ENCODE results near the gene TOB1. TPM values are rescaled to one million over a fixed set of nuclear protein-coding genes. Genes with fewer than 3 reads are reported as not detected.

Gene TOB1
- total RNA-seq, 4 donors from 2014 or later: 26.7 to 34.4 (median 31.0) TPM

DNA sequence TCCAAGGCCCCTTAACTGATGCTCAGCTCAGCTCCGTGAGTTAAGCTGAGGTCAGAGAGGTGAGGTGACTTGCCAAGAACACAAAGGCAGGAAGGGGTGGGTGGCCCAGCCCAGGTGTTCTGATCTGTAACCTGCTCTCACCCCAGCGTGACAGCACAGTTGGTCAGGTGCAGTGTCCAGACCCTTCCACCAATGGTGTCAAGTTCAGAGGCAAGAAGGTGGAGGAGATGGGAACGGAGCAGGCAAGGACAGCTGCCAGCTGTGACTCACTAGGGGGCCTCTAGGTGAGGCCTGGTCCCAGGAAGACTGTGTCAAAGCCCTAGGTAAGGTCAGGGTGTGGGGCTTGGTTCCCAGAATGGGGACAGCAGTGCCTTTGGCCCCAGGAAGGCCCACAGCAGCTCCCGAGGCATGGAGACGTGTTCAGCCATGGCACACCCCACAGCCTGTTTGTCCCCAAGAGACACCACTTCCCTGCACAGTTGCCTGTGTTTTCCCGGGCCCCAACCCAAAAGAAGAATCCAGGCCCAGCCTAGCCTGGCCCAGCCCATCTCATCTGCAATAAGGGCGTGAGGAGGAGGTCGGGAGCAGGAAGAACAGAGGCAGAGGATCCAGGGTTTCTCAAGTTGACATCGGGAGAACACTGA lies 23.5 kb downstream of the TOB1 start:
- Histone ChIP-seq H3K4me1 (peaks cover 0 to 8% (median 7%) of the 10 kb centered on the region in 4 donors), H3K27ac (replicated peaks in 1 of 4) (no peak overlapping the region), H3K4me3 (no peak overlapping the region), H3K27me3 (no peaks in the 10 kb centered on the region), H3K9me3 (no peaks in the 10 kb centered on the region), H3K36me3 (no peaks in the 10 kb centered on the region)
- intact Hi-C loops (cut with DNase I): loop anchor here (2.0 to 10.0 kb wide), 3 partner anchors 58 to 358 kb away; partner anchors contain the start of gene SPATA20
- DNase-seq (ENCODE audit: extremely low spot score): no peak
- TF ChIP-seq POLR2A (IDR thresholded peaks at IDR 0.05; ENCODE audit: low read depth): no peak
- TF ChIP-seq, protein P1, sequence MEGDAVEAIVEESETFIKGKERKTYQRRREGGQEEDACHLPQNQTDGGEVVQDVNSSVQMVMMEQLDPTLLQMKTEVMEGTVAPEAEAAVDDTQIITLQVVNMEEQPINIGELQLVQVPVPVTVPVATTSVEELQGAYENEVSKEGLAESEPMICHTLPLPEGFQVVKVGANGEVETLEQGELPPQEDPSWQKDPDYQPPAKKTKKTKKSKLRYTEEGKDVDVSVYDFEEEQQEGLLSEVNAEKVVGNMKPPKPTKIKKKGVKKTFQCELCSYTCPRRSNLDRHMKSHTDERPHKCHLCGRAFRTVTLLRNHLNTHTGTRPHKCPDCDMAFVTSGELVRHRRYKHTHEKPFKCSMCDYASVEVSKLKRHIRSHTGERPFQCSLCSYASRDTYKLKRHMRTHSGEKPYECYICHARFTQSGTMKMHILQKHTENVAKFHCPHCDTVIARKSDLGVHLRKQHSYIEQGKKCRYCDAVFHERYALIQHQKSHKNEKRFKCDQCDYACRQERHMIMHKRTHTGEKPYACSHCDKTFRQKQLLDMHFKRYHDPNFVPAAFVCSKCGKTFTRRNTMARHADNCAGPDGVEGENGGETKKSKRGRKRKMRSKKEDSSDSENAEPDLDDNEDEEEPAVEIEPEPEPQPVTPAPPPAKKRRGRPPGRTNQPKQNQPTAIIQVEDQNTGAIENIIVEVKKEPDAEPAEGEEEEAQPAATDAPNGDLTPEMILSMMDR (IDR thresholded peaks at IDR 0.05): no peak
- TF ChIP-seq POLR2AphosphoS5 (IDR thresholded peaks at IDR 0.05): no peak
- no peak for TF ChIP-seq EP300 (IDR thresholded peaks at IDR 0.05)
- 70% methylated on average over 6 of the region's 9 CpGs for WGBS

DNA sequence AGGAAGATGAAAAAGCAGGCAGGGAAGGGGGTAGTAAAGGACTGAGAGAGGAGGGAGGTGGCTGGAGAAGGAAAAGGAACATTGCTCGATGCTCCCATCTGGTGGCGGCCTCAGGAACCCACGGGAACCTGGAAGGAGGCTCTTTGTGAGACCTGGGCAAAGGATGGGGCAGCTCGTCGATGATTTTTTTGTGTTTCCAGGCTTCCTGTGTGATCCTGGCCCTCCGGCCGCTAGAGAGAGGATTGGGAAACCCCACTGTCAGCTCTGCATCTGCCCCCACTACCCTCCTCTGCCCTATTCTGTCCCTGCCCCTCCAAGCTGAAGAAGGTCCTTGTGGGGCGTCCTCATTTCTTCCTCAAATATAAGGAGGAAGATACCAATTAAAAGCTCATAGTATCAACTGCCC lies 24.2 kb downstream of the TOB1 start:
- TF ChIP-seq POLR2AphosphoS5 (IDR thresholded peaks at IDR 0.05) (no peak), EP300 (IDR thresholded peaks at IDR 0.05) (no peak)
- TF ChIP-seq, protein P1 (IDR thresholded peaks at IDR 0.05): peak; percentile 81 to 86 (median 85)
- DNase-seq (ENCODE audit: extremely low spot score): no peak

DNA sequence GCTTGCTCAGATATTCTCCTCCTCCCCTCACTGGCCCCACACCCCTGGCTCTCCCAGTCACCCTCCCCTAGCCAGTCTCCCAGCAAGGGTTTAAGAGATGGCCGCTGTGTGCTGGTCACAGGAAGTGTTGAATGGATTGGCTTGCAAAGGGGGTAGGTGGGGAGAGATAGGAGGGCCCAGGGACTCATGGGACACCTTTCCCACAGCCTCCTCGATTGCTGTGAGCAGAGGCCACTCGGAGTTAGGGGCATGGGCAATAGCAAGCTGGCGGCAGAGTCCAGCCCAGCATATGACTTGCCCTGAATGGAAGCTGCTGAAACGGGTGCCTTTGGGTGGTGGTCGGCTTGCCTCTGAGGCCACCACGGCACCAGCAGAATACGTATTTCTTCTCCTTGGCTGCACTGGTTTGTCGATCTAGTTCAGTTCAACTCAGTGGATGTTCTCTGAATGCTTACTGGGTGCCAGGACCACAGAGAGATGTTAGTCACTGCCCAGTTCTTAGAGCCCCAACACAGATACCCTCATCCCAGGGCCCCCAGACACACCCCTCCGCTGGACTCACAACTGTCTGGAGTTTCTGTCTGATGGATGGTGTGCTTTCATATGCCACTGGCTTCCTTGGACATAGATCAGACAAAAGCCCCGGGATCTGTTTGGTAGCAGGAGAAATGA lies 24.7 kb downstream of the TOB1 start:
- Histone ChIP-seq H3K27me3 (no peaks in the 10 kb centered on the region), H3K4me3 (no peak overlapping the region), H3K27ac (replicated peaks in 1 of 4) (no peak overlapping the region), H3K9me3 (no peaks in the 10 kb centered on the region), H3K4me1 (peaks cover 0 to 8% (median 7%) of the 10 kb centered on the region in 4 donors), H3K36me3 (no peaks in the 10 kb centered on the region)
- intact Hi-C loops (cut with DNase I): loop anchor here (10.0 kb wide), 1 partner anchor 357 kb away; no protein-coding TSS in a partner anchor
- TF ChIP-seq POLR2A (IDR thresholded peaks at IDR 0.05; ENCODE audit: low read depth) (no peak), POLR2AphosphoS5 (IDR thresholded peaks at IDR 0.05) (no peak), EP300 (IDR thresholded peaks at IDR 0.05) (no peak)
- TF ChIP-seq, protein P1 (IDR thresholded peaks at IDR 0.05): no peak
- 74% methylated on average over 10 of the region's 11 CpGs for WGBS
- no peak for DNase-seq (ENCODE audit: extremely low spot score)

More for the DNA sequence above, 24.2 kb downstream of the TOB1 start:
- H3K27me3 ChIP-seq: no peaks in the 10 kb centered on the region
- intact Hi-C loops (cut with DNase I): loop anchor here (2.0 to 10.0 kb wide), 3 partner anchors 57 to 357 kb away; partner anchors contain the start of gene SPATA20
- 2% methylated on average over 7 of the region's 8 CpGs for WGBS
- H3K4me1 ChIP-seq: peaks cover 0 to 8% (median 7%) of the 10 kb centered on the region in 4 donors
- H3K4me3 ChIP-seq: no peak overlapping the region
- H3K27ac ChIP-seq (replicated peaks in 1 of 4): no peak overlapping the region
- no peaks in the 10 kb centered on the region for H3K9me3 ChIP-seq
- no peaks in the 10 kb centered on the region for H3K36me3 ChIP-seq

DNA sequence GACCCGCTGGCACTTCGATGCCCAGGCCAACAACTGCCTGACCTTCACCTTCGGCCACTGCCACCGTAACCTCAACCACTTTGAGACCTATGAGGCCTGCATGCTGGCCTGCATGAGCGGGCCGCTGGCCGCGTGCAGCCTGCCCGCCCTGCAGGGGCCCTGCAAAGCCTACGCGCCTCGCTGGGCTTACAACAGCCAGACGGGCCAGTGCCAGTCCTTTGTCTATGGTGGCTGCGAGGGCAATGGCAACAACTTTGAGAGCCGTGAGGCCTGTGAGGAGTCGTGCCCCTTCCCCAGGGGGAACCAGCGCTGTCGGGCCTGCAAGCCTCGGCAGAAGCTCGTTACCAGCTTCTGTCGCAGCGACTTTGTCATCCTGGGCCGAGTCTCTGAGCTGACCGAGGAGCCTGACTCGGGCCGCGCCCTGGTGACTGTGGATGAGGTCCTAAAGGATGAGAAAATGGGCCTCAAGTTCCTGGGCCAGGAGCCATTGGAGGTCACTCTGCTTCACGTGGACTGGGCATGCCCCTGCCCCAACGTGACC lies 25.8 kb downstream of the TOB1 start:
- DNase-seq (ENCODE audit: extremely low spot score): no peak
- 87% methylated on average over 17 of the region's 29 CpGs for WGBS
- peaks cover 0 to 5% (median 0%) of the 10 kb centered on the region in 4 donors for H3K27me3 ChIP-seq

More for the DNA sequence above, 25.8 kb downstream of the TOB1 start:
- intact Hi-C loops (cut with DNase I): loop anchor here (10.0 kb wide), 1 partner anchor 356 kb away; no protein-coding TSS in a partner anchor
- Histone ChIP-seq H3K9me3 (no peaks in the 10 kb centered on the region), H3K27ac (replicated peaks in 1 of 4) (no peak overlapping the region), H3K4me1 (peaks cover 0 to 15% (median 12%) of the 10 kb centered on the region in 4 donors), H3K4me3 (no peak overlapping the region), H3K36me3 (no peaks in the 10 kb centered on the region)
- TF ChIP-seq EP300 (IDR thresholded peaks at IDR 0.05) (no peak), POLR2A (IDR thresholded peaks at IDR 0.05; ENCODE audit: low read depth) (no peak), POLR2AphosphoS5 (IDR thresholded peaks at IDR 0.05) (no peak)
- TF ChIP-seq, protein P1 (IDR thresholded peaks at IDR 0.05): no peak
